HL-60 (cell line): Measurements from ENCODE around the gene SIRPD.

Experiments
- GABPA ChIP-seq: IDR thresholded peaks from 2 replicates; pipeline ENCODE4 v1.6.1; 2012; ENCODE audit warnings: low read depth
- POLR2AphosphoS5 ChIP-seq: IDR thresholded peaks from 2 replicates; pipeline ENCODE4 v1.6.1; 2012; ENCODE audit warnings: low read depth
- SPI1 ChIP-seq: IDR thresholded peaks from 2 replicates; pipeline ENCODE4 v1.6.1; 2012; ENCODE audit warnings: low read depth, mild to moderate bottlenecking, borderline replicate concordance
- TF ChIP-seq, protein P1 (sequence below): IDR thresholded peaks from one replicate; pipeline ENCODE4 v1.5.1; 2011; ENCODE audit warnings: low read length, control low read depth, inconsistent platforms; ENCODE audit not compliant: insufficient read depth
- TF ChIP-seq, protein P2 (sequence below): IDR thresholded peaks from 2 replicates; pipeline ENCODE4 v1.6.1; 2012; ENCODE audit warnings: low read depth; ENCODE audit not compliant: insufficient replicate concordance

DNA sequence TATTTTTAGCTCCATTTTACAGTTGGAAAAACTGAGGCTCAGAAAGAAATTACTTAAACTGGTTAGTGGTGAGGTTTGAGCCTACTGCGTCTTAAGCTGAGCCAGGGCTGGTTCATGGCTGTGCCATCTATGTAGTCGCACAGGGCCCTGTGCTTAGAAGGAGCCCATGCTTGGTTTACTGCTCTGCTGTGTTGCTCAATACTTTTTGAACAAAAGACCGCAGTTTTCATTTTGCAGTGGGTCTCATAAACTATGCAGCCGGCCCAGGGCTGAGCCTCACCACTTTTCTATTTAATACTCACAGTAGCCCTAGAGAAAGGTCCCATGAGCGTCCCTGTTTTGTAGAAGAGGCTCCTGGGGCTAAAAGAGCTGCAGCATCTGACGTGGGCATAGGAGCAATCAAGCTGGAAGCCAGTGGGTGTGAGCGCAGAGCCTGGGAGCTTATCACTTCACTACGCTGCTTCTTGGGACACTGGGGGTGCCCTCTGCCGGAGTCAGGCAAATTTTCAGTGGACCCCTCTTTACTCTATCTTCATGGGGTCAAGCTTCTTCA is 66.8 kb downstream of the SIRPD start:
- TF ChIP-seq POLR2AphosphoS5 (no peak), GABPA (no peak), SPI1 (no peak)
- TF ChIP-seq, protein P1, sequence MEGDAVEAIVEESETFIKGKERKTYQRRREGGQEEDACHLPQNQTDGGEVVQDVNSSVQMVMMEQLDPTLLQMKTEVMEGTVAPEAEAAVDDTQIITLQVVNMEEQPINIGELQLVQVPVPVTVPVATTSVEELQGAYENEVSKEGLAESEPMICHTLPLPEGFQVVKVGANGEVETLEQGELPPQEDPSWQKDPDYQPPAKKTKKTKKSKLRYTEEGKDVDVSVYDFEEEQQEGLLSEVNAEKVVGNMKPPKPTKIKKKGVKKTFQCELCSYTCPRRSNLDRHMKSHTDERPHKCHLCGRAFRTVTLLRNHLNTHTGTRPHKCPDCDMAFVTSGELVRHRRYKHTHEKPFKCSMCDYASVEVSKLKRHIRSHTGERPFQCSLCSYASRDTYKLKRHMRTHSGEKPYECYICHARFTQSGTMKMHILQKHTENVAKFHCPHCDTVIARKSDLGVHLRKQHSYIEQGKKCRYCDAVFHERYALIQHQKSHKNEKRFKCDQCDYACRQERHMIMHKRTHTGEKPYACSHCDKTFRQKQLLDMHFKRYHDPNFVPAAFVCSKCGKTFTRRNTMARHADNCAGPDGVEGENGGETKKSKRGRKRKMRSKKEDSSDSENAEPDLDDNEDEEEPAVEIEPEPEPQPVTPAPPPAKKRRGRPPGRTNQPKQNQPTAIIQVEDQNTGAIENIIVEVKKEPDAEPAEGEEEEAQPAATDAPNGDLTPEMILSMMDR: no peak
- TF ChIP-seq, protein P2, sequence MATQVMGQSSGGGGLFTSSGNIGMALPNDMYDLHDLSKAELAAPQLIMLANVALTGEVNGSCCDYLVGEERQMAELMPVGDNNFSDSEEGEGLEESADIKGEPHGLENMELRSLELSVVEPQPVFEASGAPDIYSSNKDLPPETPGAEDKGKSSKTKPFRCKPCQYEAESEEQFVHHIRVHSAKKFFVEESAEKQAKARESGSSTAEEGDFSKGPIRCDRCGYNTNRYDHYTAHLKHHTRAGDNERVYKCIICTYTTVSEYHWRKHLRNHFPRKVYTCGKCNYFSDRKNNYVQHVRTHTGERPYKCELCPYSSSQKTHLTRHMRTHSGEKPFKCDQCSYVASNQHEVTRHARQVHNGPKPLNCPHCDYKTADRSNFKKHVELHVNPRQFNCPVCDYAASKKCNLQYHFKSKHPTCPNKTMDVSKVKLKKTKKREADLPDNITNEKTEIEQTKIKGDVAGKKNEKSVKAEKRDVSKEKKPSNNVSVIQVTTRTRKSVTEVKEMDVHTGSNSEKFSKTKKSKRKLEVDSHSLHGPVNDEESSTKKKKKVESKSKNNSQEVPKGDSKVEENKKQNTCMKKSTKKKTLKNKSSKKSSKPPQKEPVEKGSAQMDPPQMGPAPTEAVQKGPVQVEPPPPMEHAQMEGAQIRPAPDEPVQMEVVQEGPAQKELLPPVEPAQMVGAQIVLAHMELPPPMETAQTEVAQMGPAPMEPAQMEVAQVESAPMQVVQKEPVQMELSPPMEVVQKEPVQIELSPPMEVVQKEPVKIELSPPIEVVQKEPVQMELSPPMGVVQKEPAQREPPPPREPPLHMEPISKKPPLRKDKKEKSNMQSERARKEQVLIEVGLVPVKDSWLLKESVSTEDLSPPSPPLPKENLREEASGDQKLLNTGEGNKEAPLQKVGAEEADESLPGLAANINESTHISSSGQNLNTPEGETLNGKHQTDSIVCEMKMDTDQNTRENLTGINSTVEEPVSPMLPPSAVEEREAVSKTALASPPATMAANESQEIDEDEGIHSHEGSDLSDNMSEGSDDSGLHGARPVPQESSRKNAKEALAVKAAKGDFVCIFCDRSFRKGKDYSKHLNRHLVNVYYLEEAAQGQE: no peak
